Gastrocnemius medialis (tissue), 4 donors: Measurements from ENCODE around the gene CXCL8.

Experiments used
- CTCF ChIP-seq, 5 experiments: fragments of 450-650 bp in 3 of 5; fragments of 200-600 bp in 2 of 5; sonication (generic) in 2 of 5; IDR thresholded peaks in 4 of 5; conservative IDR thresholded peaks in 1 of 5; 1 replicate in 4 of 5; 2 replicates in 1 of 5; pipeline ENCODE4 v1.5.1; 2016 to 2019; ENCODE audit warnings: antibody characterized with exemption in 5 of 5, mild to moderate bottlenecking in 3 of 5, moderate library complexity in 3 of 5
- POLR2A ChIP-seq, 2 donors: fragments of 450-650 bp; IDR thresholded peaks; one replicate each; pipeline ENCODE4 v1.6.1; 2017; ENCODE audit warnings: antibody characterized with exemption in 2 of 2, mild to moderate bottlenecking in 2 of 2, moderate library complexity in 2 of 2

GRCh38 chr4:73730292-73730691, 10.1 kb upstream of the CXCL8 start:
- TF ChIP-seq CTCF (IDR thresholded peaks at IDR 0.05 in 4 of 5, conservative IDR thresholded peaks at IDR 0.05 in 1 of 5) (no peak), POLR2A (IDR thresholded peaks at IDR 0.05) (no peak)
